ENCODE results near the gene UST. TPM values are rescaled to one million over a fixed set of nuclear protein-coding genes. Genes with fewer than 3 reads are reported as not detected.

UST gene
- total RNA-seq, 1 donor from 2014 or later = 33.3 TPM

- no peaks in the 10 kb centered on the region for H3F3A ChIP-seq (ENCODE audit: low read depth)
- no peak overlapping the region for H2AFZ ChIP-seq (replicated peaks)
- no peak overlapping the region for H3K27ac ChIP-seq
- H3K79me2 ChIP-seq (ENCODE audit: low read depth) = no peaks in the 10 kb centered on the region
- no peak overlapping the region for H3K4me3 ChIP-seq
- no peaks in the 10 kb centered on the region for H3K4me1 ChIP-seq
- Mint-ChIP-seq H3K27ac (no peak overlapping the region), H3K27me3 (ENCODE audit: insufficient read depth, low read depth) (no peaks in the 10 kb centered on the region), H3K36me3 (peaks cover 7% of the 10 kb centered on the region), H3K9me3 (no peaks in the 10 kb centered on the region), H3K4me3 (no peak overlapping the region), H3K4me1 (peaks cover 10% of the 10 kb centered on the region)
- no peak overlapping the region for H3K9ac ChIP-seq
- TF ChIP-seq CTCF (IDR thresholded peaks at IDR 0.05) (no peak), EZH2 (IDR thresholded peaks at IDR 0.05) (no peak), EZH2phosphoT487 (IDR thresholded peaks at IDR 0.05) (no peak)
- H4K20me1 ChIP-seq (ENCODE audit: low read depth) = no peaks in the 10 kb centered on the region
- DNase-seq (ENCODE audit: low spot score) = no peak
- no peaks in the 10 kb centered on the region for H3K9me3 ChIP-seq (ENCODE audit: low read depth)
- no peaks in the 10 kb centered on the region for H3K36me3 ChIP-seq
- H3K4me2 ChIP-seq = no peak overlapping the region
- no peaks in the 10 kb centered on the region for H3K27me3 ChIP-seq
Observed at GRCh38 chr6:149057464-149057840, 310.6 kb downstream of the UST start.

- no peaks in the 10 kb centered on the region for H3K9me3 Mint-ChIP-seq
- H3F3A ChIP-seq (ENCODE audit: low read depth) = no peaks in the 10 kb centered on the region
- peaks cover 8% of the 10 kb centered on the region for H3K4me1 Mint-ChIP-seq
- H3K27ac Mint-ChIP-seq = peak overlapping the region; percentile 37
- H3K9ac ChIP-seq = no peak overlapping the region
- no peaks in the 10 kb centered on the region for H3K36me3 ChIP-seq
- TF ChIP-seq EZH2phosphoT487 (IDR thresholded peaks at IDR 0.05) (no peak), EZH2 (IDR thresholded peaks at IDR 0.05) (no peak), CTCF (IDR thresholded peaks at IDR 0.05) (no peak)
- H3K27ac ChIP-seq = no peak overlapping the region
- no peaks in the 10 kb centered on the region for H4K20me1 ChIP-seq (ENCODE audit: low read depth)
- no peak overlapping the region for H3K4me3 ChIP-seq
- H3K79me2 ChIP-seq (ENCODE audit: low read depth) = no peaks in the 10 kb centered on the region
- H3K4me1 ChIP-seq = peaks cover 12% of the 10 kb centered on the region
- no peak overlapping the region for H2AFZ ChIP-seq (replicated peaks)
- H3K36me3 Mint-ChIP-seq = peaks cover 2% of the 10 kb centered on the region
- H3K4me3 Mint-ChIP-seq = no peak overlapping the region
- H3K9me3 ChIP-seq (ENCODE audit: low read depth) = no peaks in the 10 kb centered on the region
- H3K27me3 ChIP-seq = no peaks in the 10 kb centered on the region
- no peaks in the 10 kb centered on the region for H3K27me3 Mint-ChIP-seq (ENCODE audit: insufficient read depth, low read depth)
- H3K4me2 ChIP-seq = no peak overlapping the region
- no peak for DNase-seq (ENCODE audit: low spot score)
Observed at GRCh38 chr6:149059557-149059956, 312.7 kb downstream of the UST start.

GRCh38 chr6:149060300-149060984 is 313.6 kb downstream of the UST start:
- no peak for TF ChIP-seq CTCF (IDR thresholded peaks at IDR 0.05)
- no peak for TF ChIP-seq EZH2phosphoT487 (IDR thresholded peaks at IDR 0.05)
- TF ChIP-seq EZH2 (IDR thresholded peaks at IDR 0.05) = no peak
- Mint-ChIP-seq H3K4me3 (no peak overlapping the region), H3K27ac (no peak overlapping the region), H3K4me1 (peaks cover 10% of the 10 kb centered on the region), H3K27me3 (ENCODE audit: insufficient read depth, low read depth) (no peaks in the 10 kb centered on the region), H3K36me3 (no peaks in the 10 kb centered on the region), H3K9me3 (no peaks in the 10 kb centered on the region)
- Histone ChIP-seq H3F3A (ENCODE audit: low read depth) (no peaks in the 10 kb centered on the region), H3K9ac (no peak overlapping the region), H3K36me3 (no peaks in the 10 kb centered on the region), H4K20me1 (ENCODE audit: low read depth) (no peaks in the 10 kb centered on the region), H3K9me3 (ENCODE audit: low read depth) (no peaks in the 10 kb centered on the region), H3K4me3 (no peak overlapping the region), H3K4me1 (peaks cover 12% of the 10 kb centered on the region), H3K79me2 (ENCODE audit: low read depth) (no peaks in the 10 kb centered on the region), H2AFZ (replicated peaks) (no peak overlapping the region), H3K27ac (no peak overlapping the region), H3K4me2 (no peak overlapping the region), H3K27me3 (no peaks in the 10 kb centered on the region)
- no peak for DNase-seq (ENCODE audit: low spot score)
